Caco-2 (cell line): ENCODE measurements around the gene TSPAN9. TPM values are rescaled to one million over a fixed set of nuclear protein-coding genes. Genes with fewer than 3 reads are reported as not detected.

ENCODE experiments used
- BruUV-seq: library from RNA; stranded (reverse); fragments of 400-500 nt; replicated peaks from 2 replicates; lab custom pipeline; 2021; lab: Mats Ljungman, UMichigan
- CTCF ChIA-PET: fragments of 300-600 bp; sonication (Branson Sonifier 250); formaldehyde crosslinking; loops from one replicate; lab custom pipeline; 2022; ENCODE audit warnings: antibody characterized with exemption; lab: Charles Lee
- POLR2A ChIA-PET: fragments of 300-600 bp; sonication (Branson Sonifier 250); formaldehyde crosslinking; loops from one replicate; lab custom pipeline; 2022; ENCODE audit warnings: antibody characterized with exemption; lab: Charles Lee
- DNase-seq, 2 experiments: peaks; one replicate each; pipeline versions ENCODE4 v3.0.0 to v3.0.0-alpha.2; 2020 to 2022
- H3K27me3 ChIP-seq: replicated peaks from 2 replicates; pipeline ENCODE4 v1.6.0; 2011; ENCODE audit warnings: low read length; ENCODE audit not compliant: control insufficient read depth, insufficient read depth
- H3K36me3 ChIP-seq: 2 replicates; pipeline ENCODE4 v1.5.1; 2011; ENCODE audit warnings: low read length; ENCODE audit not compliant: control insufficient read depth, insufficient read depth
- H3K4me1 ChIP-seq: fragments of 250-450 bp; sonication (Bioruptor Pico); 2 replicates; pipeline ENCODE4 v1.5.1; 2020; ENCODE audit warnings: mild to moderate bottlenecking
- H3K4me3 ChIP-seq: 2 replicates; pipeline ENCODE4 v1.5.1; 2011; ENCODE audit warnings: low read depth, mild to moderate bottlenecking, control low read depth, low read length
- H3K9me3 ChIP-seq: fragments of 250-450 bp; sonication (Bioruptor Pico); 2 replicates; pipeline ENCODE4 v1.5.1; 2020; ENCODE audit warnings: mild to moderate bottlenecking, moderate library complexity
- H3K27ac Mint-ChIP-seq: one replicate; pipeline ENCODE4 v1.8.0; 2022; ENCODE audit warnings: mixed read lengths; ENCODE audit not compliant: unreplicated experiment
- H3K27me3 Mint-ChIP-seq: one replicate; pipeline ENCODE4 v1.8.0; 2022; ENCODE audit warnings: mixed read lengths; ENCODE audit not compliant: insufficient read depth, unreplicated experiment
- H3K36me3 Mint-ChIP-seq: one replicate; pipeline ENCODE4 v1.8.0; 2022; ENCODE audit warnings: mild to moderate bottlenecking, mixed read lengths; ENCODE audit not compliant: insufficient read depth, unreplicated experiment
- H3K4me1 Mint-ChIP-seq: one replicate; pipeline ENCODE4 v1.8.0; 2022; ENCODE audit warnings: low read depth, mixed read lengths; ENCODE audit not compliant: unreplicated experiment
- H3K4me3 Mint-ChIP-seq: one replicate; pipeline ENCODE4 v1.8.0; 2022; ENCODE audit warnings: mild to moderate bottlenecking, moderate library complexity, mixed read lengths; ENCODE audit not compliant: unreplicated experiment
- H3K9me3 Mint-ChIP-seq: one replicate; pipeline ENCODE4 v1.8.0; 2022; ENCODE audit warnings: mixed read lengths; ENCODE audit not compliant: unreplicated experiment
- intact Hi-C: fragments of 100-400 bp; cut with micrococcal nuclease; formaldehyde crosslinking; loops from one replicate; pipeline ENCODE4 v1.10.0; 2022; ENCODE audit not compliant: unreplicated experiment
- total RNA-seq: library from RNA; stranded (reverse); gene quantifications from 2 replicates; pipeline ENCODE4 v1.2.3, GENCODE V29; 2022
- TF ChIP-seq, protein P1 (sequence below), 2 experiments: fragments of 200-600 bp in 1 of 2; IDR thresholded peaks; 1 replicate in 1 of 2; 2 replicates in 1 of 2; pipeline versions ENCODE4 v1.5.1 to v1.8.0; 2011 to 2022; ENCODE audit warnings: antibody characterized with exemption in 1 of 2, control low read depth in 1 of 2, inconsistent platforms in 1 of 2, low read depth in 1 of 2, low read length in 1 of 2, mild to moderate bottlenecking in 1 of 2, moderate library complexity in 1 of 2; ENCODE audit not compliant: insufficient read depth in 1 of 2, severe bottlenecking in 1 of 2, unreplicated experiment in 1 of 2

The TSPAN9 gene
- total RNA-seq, 1 experiment from 2014 or later, result 49.1 TPM

GRCh38 chr12:3044141-3044630 is 33.0 kb upstream of the TSPAN9 start:
- peaks cover 7% of the 10 kb centered on the region for H3K4me1 Mint-ChIP-seq
- intact Hi-C loops, result no loop called here

DNA sequence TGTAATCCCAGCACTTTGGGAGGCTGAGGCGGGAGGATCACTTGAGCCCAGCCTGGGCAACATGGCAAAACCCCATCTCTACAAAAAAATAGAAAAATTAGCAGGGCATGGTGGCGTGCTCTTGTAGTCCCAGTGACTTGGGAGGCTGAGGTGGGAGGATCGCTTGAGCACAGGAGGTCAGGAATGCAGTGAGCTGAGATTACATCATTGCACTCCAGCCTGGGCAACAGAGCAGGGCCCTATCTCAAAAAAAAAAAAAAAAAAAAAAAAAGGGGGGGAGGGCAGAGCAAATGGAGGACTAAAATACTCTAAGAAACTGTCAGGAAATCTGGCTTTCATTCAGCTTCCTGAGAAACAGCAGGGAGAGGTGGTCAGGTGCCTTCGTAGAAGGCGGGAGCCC is 31.7 kb upstream of the TSPAN9 start:
- TF ChIP-seq, protein P1, sequence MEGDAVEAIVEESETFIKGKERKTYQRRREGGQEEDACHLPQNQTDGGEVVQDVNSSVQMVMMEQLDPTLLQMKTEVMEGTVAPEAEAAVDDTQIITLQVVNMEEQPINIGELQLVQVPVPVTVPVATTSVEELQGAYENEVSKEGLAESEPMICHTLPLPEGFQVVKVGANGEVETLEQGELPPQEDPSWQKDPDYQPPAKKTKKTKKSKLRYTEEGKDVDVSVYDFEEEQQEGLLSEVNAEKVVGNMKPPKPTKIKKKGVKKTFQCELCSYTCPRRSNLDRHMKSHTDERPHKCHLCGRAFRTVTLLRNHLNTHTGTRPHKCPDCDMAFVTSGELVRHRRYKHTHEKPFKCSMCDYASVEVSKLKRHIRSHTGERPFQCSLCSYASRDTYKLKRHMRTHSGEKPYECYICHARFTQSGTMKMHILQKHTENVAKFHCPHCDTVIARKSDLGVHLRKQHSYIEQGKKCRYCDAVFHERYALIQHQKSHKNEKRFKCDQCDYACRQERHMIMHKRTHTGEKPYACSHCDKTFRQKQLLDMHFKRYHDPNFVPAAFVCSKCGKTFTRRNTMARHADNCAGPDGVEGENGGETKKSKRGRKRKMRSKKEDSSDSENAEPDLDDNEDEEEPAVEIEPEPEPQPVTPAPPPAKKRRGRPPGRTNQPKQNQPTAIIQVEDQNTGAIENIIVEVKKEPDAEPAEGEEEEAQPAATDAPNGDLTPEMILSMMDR (IDR thresholded peaks at IDR 0.05; ENCODE audit: insufficient read depth in 1 of 2, low read depth in 1 of 2, low read length in 1 of 2, severe bottlenecking in 1 of 2, unreplicated experiment in 1 of 2), result no peak
- no peaks in the 10 kb centered on the region for H3K27me3 ChIP-seq
- POLR2A ChIA-PET, result interaction anchor here (0.7 kb wide), 1 partner anchor 36 kb away, joined by 3 read pairs; no protein-coding TSS in a partner anchor
- H3K9me3 Mint-ChIP-seq, result no peaks in the 10 kb centered on the region
- no peak for DNase-seq
- no peak overlapping the region for H3K27ac Mint-ChIP-seq
- H3K4me1 ChIP-seq, result no peaks in the 10 kb centered on the region
- H3K27me3 Mint-ChIP-seq, result no peaks in the 10 kb centered on the region
- no peaks in the 10 kb centered on the region; the same call in 1 of the 2 replicates for H3K36me3 ChIP-seq
- no peak overlapping the region for H3K4me3 ChIP-seq
- peaks cover 48% of the 10 kb centered on the region for H3K36me3 Mint-ChIP-seq
- no peak overlapping the region for H3K4me3 Mint-ChIP-seq
- H3K9me3 ChIP-seq, result no peaks in the 10 kb centered on the region
- BruUV-seq, result no TSS peak
- CTCF ChIA-PET, result interaction anchor here (0.6 to 1.6 kb wide), 2 partner anchors 28 to 192 kb away, joined by 4 to 5 read pairs; no protein-coding TSS in a partner anchor
- H3K4me1 Mint-ChIP-seq, result peaks cover 7% of the 10 kb centered on the region
- intact Hi-C loops, result no loop called here

More at GRCh38 chr12:3044141-3044630, 33.0 kb upstream of the TSPAN9 start:
- Histone ChIP-seq H3K27me3 (no peaks in the 10 kb centered on the region), H3K9me3 (no peaks in the 10 kb centered on the region), H3K36me3 (no peaks in the 10 kb centered on the region; the same call in none of the 2 replicates), H3K4me3 (no peak overlapping the region), H3K4me1 (no peaks in the 10 kb centered on the region)
- Mint-ChIP-seq H3K36me3 (peaks cover 58% of the 10 kb centered on the region), H3K4me3 (no peak overlapping the region), H3K9me3 (no peaks in the 10 kb centered on the region), H3K27me3 (no peaks in the 10 kb centered on the region), H3K27ac (no peak overlapping the region)
- TF ChIP-seq, protein P1 (IDR thresholded peaks at IDR 0.05; ENCODE audit: insufficient read depth in 1 of 2, low read depth in 1 of 2, low read length in 1 of 2, severe bottlenecking in 1 of 2, unreplicated experiment in 1 of 2), result no peak
- POLR2A ChIA-PET, result no interaction called here
- no peak for DNase-seq
- no TSS peak for BruUV-seq
- CTCF ChIA-PET, result interaction anchor here (0.6 kb wide), 1 partner anchor 168 kb away, joined by 6 read pairs; no protein-coding TSS in a partner anchor

GRCh38 chr12:3045989-3046388 is 31.2 kb upstream of the TSPAN9 start:
- no peaks in the 10 kb centered on the region for H3K9me3 ChIP-seq
- H3K9me3 Mint-ChIP-seq, result no peaks in the 10 kb centered on the region
- no peaks in the 10 kb centered on the region for H3K4me1 ChIP-seq
- TF ChIP-seq, protein P1 (IDR thresholded peaks at IDR 0.05; ENCODE audit: insufficient read depth in 1 of 2, low read depth in 1 of 2, low read length in 1 of 2, severe bottlenecking in 1 of 2, unreplicated experiment in 1 of 2), result no peak
- H3K4me1 Mint-ChIP-seq, result peaks cover 7% of the 10 kb centered on the region
- BruUV-seq, result no TSS peak
- no peaks in the 10 kb centered on the region for H3K27me3 Mint-ChIP-seq
- intact Hi-C loops, result no loop called here
- H3K4me3 ChIP-seq, result no peak overlapping the region
- H3K36me3 Mint-ChIP-seq, result peaks cover 43% of the 10 kb centered on the region
- ChIA-PET CTCF (interaction anchor here (0.6 to 1.6 kb wide), 2 partner anchors 27 to 191 kb away, joined by 4 to 5 read pairs; no protein-coding TSS in a partner anchor), POLR2A (interaction anchor here (0.7 kb wide), 1 partner anchor 35 kb away, joined by 3 read pairs; no protein-coding TSS in a partner anchor)
- DNase-seq, result no peak
- H3K27me3 ChIP-seq, result no peaks in the 10 kb centered on the region
- H3K36me3 ChIP-seq, result no peaks in the 10 kb centered on the region; the same call in 1 of the 2 replicates
- no peak overlapping the region for H3K27ac Mint-ChIP-seq
- H3K4me3 Mint-ChIP-seq, result no peak overlapping the region
